Adipose tissue (tissue), 3 donors: ENCODE results near the gene GALNT2. TPM values are rescaled to one million over a fixed set of nuclear protein-coding genes. Genes with fewer than 3 reads are reported as not detected.

Source experiments
- H3K27ac ChIP-seq: one replicate; pipeline ENCODE4 v1.5.1; 2013; ENCODE audit warnings: low read depth, low read length
- WGBS, 3 donors: extraction: QIAGEN DNeasy Blood & Tissue Kit; methylation state at CpG; one replicate each; pipeline ENCODE4 v1.1.7; 2013; 5-methylcytosine and 5-hydroxymethylcytosine counted together
- polyA plus RNA-seq, 3 donors: library from polyadenylated mRNA; stranded (reverse); fragments of 200-250 nt; gene quantifications; one replicate each; pipeline ENCODE4 v1.2.3, GENCODE V29; 2013
- donor health status: healthy with polysubstance abuse.
- donor health status: Bipolar disorder and iron deficiency.
- donor health status: healthy.

GALNT2 gene
- polyA plus RNA-seq, 3 donors = 29.1 to 64.5 (median 37.8) TPM

- WGBS, 3 donors = 32 to 49% (median 48%) methylated on average over 15 of the region's 15 CpGs
- no peak overlapping the region for H3K27ac ChIP-seq
Measured at GRCh38 chr1:230299191-230300006, 232.4 kb downstream of the GALNT2 start.

DNA sequence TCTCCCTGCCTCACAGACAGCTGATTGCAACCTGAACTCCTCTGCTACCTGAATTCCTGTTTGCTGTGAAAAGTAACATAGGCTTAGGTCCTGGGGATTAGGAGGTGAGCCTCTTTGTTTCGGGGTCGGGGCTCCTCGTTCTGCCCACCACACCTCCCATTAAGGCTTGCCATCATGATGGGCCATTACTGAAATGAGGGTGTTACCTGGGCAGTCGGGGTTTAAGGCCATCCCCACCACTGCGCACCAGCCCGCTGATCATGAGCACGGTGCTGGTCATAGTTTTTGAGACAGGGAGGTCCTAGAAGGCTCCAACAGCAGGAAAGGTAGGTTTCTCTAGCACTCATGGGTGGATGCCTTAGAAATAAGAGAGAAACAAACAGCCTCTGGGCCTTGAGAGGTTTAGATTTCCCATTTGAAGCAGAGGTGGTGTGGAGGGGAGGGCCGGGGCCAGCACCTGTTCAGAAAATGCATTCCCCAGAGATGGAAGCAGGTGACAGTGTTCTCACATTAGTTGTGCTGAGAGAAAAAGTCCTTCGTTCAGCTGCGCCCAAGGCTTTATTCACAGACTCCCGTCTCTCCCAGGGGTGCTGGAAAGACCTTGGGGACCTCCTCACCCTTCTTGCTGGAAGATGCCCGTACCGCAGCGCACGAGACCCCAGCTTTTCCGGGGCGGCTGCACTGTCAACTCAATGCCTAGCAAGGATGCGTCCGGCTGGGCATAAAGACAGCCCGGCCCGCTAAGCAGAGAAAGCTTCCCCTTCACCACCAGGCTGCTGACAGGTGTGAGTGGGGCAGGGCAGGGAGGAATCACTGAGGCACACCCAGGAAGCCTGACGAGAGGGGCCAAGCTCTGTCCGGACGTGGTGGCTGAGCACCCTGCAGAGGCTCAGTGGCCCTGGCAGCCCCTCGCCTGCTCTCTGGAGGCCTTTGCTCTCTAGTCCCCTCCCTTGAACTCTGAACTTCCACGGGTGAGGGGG lies 233.6 kb downstream of the GALNT2 start:
- WGBS, 3 donors = 41 to 88% (median 88%) methylated on average over 26 of the region's 26 CpGs
- no peak overlapping the region for H3K27ac ChIP-seq

- WGBS, 3 donors = 32 to 94% (median 94%) methylated on average over 8 of the region's 8 CpGs
- no peak overlapping the region for H3K27ac ChIP-seq
Measured at GRCh38 chr1:230301322-230301721, 234.3 kb downstream of the GALNT2 start.

GRCh38 chr1:230301822-230302221 lies 234.8 kb downstream of the GALNT2 start:
- WGBS, 3 donors = 69 to 99% (median 98%) methylated on average over 6 of the region's 6 CpGs
- no peak overlapping the region for H3K27ac ChIP-seq

- WGBS, 3 donors = 78 to 88% (median 79%) methylated on average over 6 of the region's 6 CpGs
- no peak overlapping the region for H3K27ac ChIP-seq
Measured at GRCh38 chr1:230303069-230303468, 236.0 kb downstream of the GALNT2 start.

- 15 to 36% (median 25%) methylated on average over 6 of the region's 6 CpGs for WGBS, 3 donors
- no peak overlapping the region for H3K27ac ChIP-seq
Measured at GRCh38 chr1:230303822-230304221, 236.8 kb downstream of the GALNT2 start.

DNA sequence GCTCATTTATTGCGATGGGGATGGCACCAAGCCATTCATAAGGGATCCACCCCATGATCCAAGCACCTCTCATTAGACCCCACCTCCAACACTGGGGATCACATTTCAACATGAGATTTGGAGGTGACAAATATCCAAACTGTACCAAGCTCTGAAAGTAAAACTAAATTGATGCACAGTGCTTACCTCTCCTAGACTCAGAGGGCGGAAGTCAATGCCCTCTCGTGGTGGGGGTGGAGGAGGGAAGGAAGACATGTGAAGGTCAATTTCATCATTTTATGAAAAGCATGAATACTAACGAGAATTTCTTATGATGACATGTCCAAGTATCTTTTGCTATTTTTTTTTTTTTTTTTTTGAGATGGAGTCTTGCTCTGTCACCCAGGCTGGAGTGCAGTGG lies 239.1 kb downstream of the GALNT2 start:
- WGBS, 3 donors = 61 to 70% (median 65%) methylated on average over 4 of the region's 4 CpGs
- H3K27ac ChIP-seq = no peak overlapping the region

- H3K27ac ChIP-seq = no peak overlapping the region
- WGBS, 3 donors = 49 to 55% (median 53%) methylated on average over 4 of the region's 4 CpGs
Measured at GRCh38 chr1:230307213-230307612, 240.2 kb downstream of the GALNT2 start.

DNA sequence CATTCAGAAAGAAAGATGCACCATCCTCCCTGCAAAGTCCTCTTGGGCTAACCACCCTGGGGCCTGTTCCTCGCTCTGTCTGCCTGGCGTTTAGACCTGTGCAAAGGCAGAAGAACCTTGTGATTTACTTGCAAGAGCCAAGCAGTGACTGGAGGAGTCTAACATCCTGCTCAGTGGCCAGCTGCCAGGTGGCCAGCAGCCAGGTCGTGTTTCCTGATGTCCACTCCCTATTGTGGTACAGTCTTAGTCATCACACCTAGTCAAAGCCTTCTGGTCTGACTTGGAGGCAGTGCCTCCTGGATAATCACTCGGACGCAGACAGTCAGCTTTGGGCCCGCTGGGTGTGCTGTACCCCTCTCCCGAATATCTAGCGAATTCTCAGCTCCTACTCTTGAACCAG lies 241.0 kb downstream of the GALNT2 start:
- WGBS, 3 donors = 62 to 67% (median 65%) methylated on average over 8 of the region's 8 CpGs
- H3K27ac ChIP-seq = no peak overlapping the region

DNA sequence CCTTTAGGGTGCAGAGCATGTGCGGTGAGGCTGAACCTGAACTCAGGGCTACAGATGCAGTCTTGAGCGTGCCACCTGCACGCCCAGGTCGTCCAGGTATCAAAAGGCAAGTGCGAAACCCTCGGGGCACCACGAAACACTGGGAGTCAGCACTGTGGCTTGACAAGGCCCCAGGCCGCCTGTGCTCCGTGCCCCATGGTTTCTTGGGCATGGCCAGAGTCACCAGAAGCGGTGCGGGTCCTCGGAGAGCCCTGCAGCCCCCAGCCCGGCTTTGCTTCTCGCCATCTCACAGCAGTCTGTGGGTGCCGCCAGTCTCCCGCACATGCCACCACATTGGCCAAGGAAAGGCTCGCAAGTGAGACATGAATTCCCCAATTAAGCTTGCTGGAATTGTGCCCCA lies 241.8 kb downstream of the GALNT2 start:
- H3K27ac ChIP-seq = no peak overlapping the region
- WGBS, 3 donors = 90 to 96% (median 93%) methylated on average over 17 of the region's 17 CpGs

GRCh38 chr1:230309646-230310177 lies 242.7 kb downstream of the GALNT2 start:
- no peak overlapping the region for H3K27ac ChIP-seq
- WGBS, 3 donors = 95 to 96% (median 96%) methylated on average over 15 of the region's 15 CpGs

DNA sequence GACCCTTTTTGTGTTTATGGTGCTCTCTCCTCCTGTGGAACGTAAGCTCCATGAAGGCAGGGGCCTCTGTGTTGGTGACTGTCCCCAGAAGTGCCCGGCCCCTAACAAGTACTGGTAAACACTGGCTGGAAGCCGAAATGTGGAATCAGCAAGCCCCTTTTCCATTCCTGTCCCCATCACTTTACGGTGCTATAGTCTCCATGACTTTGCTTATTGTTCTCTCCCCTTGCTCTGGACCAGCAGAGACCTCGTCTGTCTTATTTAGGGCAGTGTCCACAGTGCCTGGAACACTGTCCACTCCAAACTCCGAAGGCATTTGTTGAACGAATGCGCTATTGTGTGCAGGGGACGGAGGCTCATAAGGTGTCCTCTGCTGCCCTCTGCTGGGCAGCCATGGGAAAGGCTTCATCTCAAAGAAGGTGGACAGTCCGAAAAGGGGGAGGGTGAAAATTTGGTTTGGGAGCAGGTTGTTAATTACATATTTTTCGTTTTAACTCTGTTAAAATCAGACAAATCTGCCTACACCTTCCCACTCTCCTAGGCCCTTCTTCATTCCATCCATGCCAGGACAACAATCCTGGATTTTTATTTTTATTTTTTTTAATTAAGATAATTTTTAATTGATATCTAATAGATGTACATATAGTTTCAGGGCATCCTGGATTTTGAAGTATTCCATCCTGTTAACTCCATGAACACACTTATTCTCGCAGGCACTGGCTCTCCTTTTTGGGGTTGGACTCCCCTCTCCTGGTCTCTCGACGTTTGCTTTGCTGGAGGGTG lies 243.5 kb downstream of the GALNT2 start:
- 35 to 40% (median 37%) methylated on average over 14 of the region's 14 CpGs for WGBS, 3 donors
- H3K27ac ChIP-seq = no peak overlapping the region

DNA sequence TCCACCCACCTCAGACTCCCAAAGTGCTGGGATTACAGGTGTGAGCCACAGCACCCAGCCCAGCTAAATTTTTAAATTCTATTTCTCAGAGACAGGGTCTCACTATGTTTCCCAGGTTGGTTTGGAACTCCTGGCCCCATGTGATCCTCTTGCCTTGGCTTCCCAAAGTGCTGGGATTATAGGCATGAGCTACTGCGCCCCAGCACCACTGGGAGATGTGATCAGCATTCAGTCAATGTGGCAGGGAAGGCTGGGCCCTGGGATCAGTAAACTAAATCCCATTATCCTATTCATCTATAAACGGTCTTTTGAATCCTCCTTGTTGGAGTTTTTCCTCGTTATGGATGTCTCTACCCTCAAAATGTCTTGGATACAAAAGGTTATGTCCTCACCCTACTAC lies 245.6 kb downstream of the GALNT2 start:
- 64 to 71% (median 70%) methylated on average over 3 of the region's 3 CpGs for WGBS, 3 donors

DNA sequence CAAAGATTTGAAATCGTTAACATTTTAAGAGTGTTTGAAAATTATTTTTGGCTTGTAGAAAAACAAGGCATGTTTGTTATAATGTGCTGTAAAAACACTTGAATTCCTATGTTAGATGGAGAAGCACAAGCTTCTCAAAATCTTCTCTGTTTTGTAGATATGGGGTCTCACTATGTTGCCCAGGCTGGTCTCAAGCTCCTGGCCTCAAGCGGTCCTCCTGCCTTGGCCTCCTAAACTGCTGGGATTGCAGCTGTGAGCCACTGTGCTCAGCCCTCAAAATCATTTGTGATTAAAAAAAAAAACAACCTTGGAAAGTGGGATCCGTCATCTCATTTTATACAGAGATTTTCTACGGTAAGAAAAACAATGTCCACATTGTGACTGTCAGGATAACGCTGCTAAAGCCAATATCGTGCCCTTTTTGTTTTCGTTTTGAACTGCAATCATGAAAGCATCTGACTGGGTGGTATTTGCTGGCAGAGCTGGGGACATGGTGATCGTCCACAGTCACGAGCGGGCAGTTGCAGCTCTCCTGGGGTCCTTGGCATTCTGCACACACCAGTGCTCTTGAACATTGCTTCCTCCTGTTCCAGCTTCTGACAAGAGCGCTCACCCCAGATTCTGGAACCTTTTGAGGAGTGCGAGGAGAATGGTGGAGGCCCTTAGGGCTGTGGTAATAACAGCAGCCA lies 246.6 kb downstream of the GALNT2 start:
- 77 to 81% (median 79%) methylated on average over 12 of the region's 12 CpGs for WGBS, 3 donors
- H3K27ac ChIP-seq = no peak overlapping the region

More for the DNA sequence above, 245.6 kb downstream of the GALNT2 start:
- H3K27ac ChIP-seq = no peak overlapping the region

- 75 to 92% (median 87%) methylated on average over 8 of the region's 8 CpGs for WGBS, 3 donors
- H3K27ac ChIP-seq = no peak overlapping the region
Measured at GRCh38 chr1:230314142-230314470, 247.1 kb downstream of the GALNT2 start.

- 78 to 88% (median 84%) methylated on average over 6 of the region's 6 CpGs for WGBS, 3 donors
Measured at GRCh38 chr1:230315099-230315498, 248.1 kb downstream of the GALNT2 start.

GRCh38 chr1:230316864-230317745 lies 250.1 kb downstream of the GALNT2 start:
- WGBS, 3 donors = 84 to 90% (median 86%) methylated on average over 23 of the region's 23 CpGs
- no peak overlapping the region for H3K27ac ChIP-seq

More at GRCh38 chr1:230315099-230315498, 248.1 kb downstream of the GALNT2 start:
- H3K27ac ChIP-seq = no peak overlapping the region
